A549 (cell line): ENCODE results near the gene GIMAP7. TPM values are rescaled to one million over a fixed set of nuclear protein-coding genes. Genes with fewer than 3 reads are reported as not detected.
"Not testable (repeated sequence)": the region's sequence is repeated elsewhere in the genome, so short reads cannot be mapped to it uniquely, and the experiment has no call there.

Source experiments
- ATAC-seq, 2 experiments: fragments of 200-7000 bp in 1 of 2; fragments of >200 bp in 1 of 2; cut with Nextera tagmentation in 1 of 2; cut with Tn5 transposase in 1 of 2; 3 replicates each; pipeline versions ENCODE4 v1.8.0 to v1.9.1; 2018 to 2020; ENCODE audit warnings: mild to moderate bottlenecking in 1 of 2, moderate library complexity in 1 of 2
- CTCF ChIA-PET: fragments of 300-600 bp; sonication (Branson Sonifier 250); formaldehyde crosslinking; extraction: SDS; loops from one replicate; lab custom pipeline; 2021; ENCODE audit warnings: antibody characterized with exemption, inconsistent platforms; lab: Yijun Ruan, JAX
- POLR2A ChIA-PET: fragments of 350-600 bp; formaldehyde crosslinking; extraction: SDS; loops from one replicate; lab custom pipeline; 2021; ENCODE audit warnings: antibody characterized with exemption, inconsistent platforms; lab: Yijun Ruan, JAX
- DNase-seq, 2 experiments: peaks; one replicate each; pipeline versions ENCODE4 v3.0.0 to v3.0.0-alpha.2; 2011 to 2016; ENCODE audit warnings: low read depth in 1 of 2, low spot score in 1 of 2
- FAIRE-seq: peaks from 2 replicates; lab custom pipeline; 2011; peaks lifted over from hg19 to GRCh38; lab: Jason Lieb, UNC
- H3K27ac ChIP-seq, 2 experiments: fragments of >200 bp; sonication (Bioruptor Twin); formaldehyde crosslinking; 3 replicates each; pipeline ENCODE4 v1.5.1; 2016 to 2017
- H3K4me1 ChIP-seq: fragments of >200 bp; sonication (Bioruptor Twin); formaldehyde crosslinking; 3 replicates; pipeline ENCODE4 v1.6.1; 2016
- H3K4me2 ChIP-seq: fragments of >200 bp; sonication (Bioruptor Twin); formaldehyde crosslinking; 3 replicates; pipeline ENCODE4 v1.6.1; 2016
- H3K4me3 ChIP-seq: fragments of >200 bp; sonication (Bioruptor Twin); formaldehyde crosslinking; 3 replicates; pipeline ENCODE4 v1.5.1; 2016
- H3K9me3 ChIP-seq: fragments of >200 bp; sonication (Bioruptor Twin); formaldehyde crosslinking; 3 replicates; pipeline ENCODE4 v1.6.1; 2016
- CEBPB ChIP-seq, 2 experiments: fragments of >200 bp in 1 of 2; sonication (Bioruptor Twin) in 1 of 2; formaldehyde crosslinking in 1 of 2; IDR thresholded peaks; 2 replicates each; pipeline ENCODE4 v1.6.1; 2012 to 2016
- EP300 ChIP-seq, 2 experiments: fragments of >200 bp; sonication (Bioruptor Twin); formaldehyde crosslinking; IDR thresholded peaks; 2 replicates in 1 of 2; 3 replicates in 1 of 2; pipeline ENCODE4 v1.6.1; 2016 to 2017
- FOSB ChIP-seq: fragments of 250-450 bp; sonication (Bioruptor Pico); IDR thresholded peaks from 2 replicates; pipeline ENCODE4 v1.5.0; 2020; ENCODE audit warnings: mild to moderate bottlenecking, moderate library complexity
- FOSL2 ChIP-seq, 2 experiments: fragments of 450-650 bp in 1 of 2; fragments of >200 bp in 1 of 2; sonication (Bioruptor Twin) in 1 of 2; formaldehyde crosslinking; IDR thresholded peaks; 2 replicates each; pipeline versions ENCODE4 v1.5.0 to v1.6.1; 2016 to 2020; ENCODE audit warnings: mild to moderate bottlenecking in 1 of 2, moderate library complexity in 1 of 2
- GATA3 ChIP-seq: IDR thresholded peaks from 2 replicates; pipeline ENCODE4 v1.6.1; 2012; ENCODE audit warnings: borderline replicate concordance
- HDAC2 ChIP-seq: fragments of 200-600 bp; sonication (generic); IDR thresholded peaks from 2 replicates; pipeline ENCODE4 v1.6.1; 2016
- HOXA7 ChIP-seq: fragments of 250-450 bp; sonication (Bioruptor Pico); IDR thresholded peaks from 2 replicates; pipeline ENCODE4 v1.5.0; 2020; ENCODE audit warnings: mild to moderate bottlenecking, moderate library complexity
- HOXB5 ChIP-seq: fragments of 250-450 bp; sonication (Bioruptor Pico); IDR thresholded peaks from 2 replicates; pipeline ENCODE4 v1.5.0; 2020; ENCODE audit warnings: mild to moderate bottlenecking, moderate library complexity
- KDM1A ChIP-seq: fragments of 200-600 bp; sonication (generic); IDR thresholded peaks from 2 replicates; pipeline ENCODE4 v1.6.1; 2016; ENCODE audit warnings: low read depth, mild to moderate bottlenecking
- KDM5A ChIP-seq: fragments of 200-600 bp; sonication (generic); IDR thresholded peaks from 2 replicates; pipeline ENCODE4 v1.6.1; 2016; ENCODE audit warnings: antibody characterized with exemption, mild to moderate bottlenecking
- MYC ChIP-seq: IDR thresholded peaks from 2 replicates; pipeline ENCODE4 v1.6.1; 2012; ENCODE audit warnings: mild to moderate bottlenecking, inconsistent platforms, low read length, improper control_type of control experiment, borderline replicate concordance
- NPAS2 ChIP-seq: fragments of 250-450 bp; sonication (Bioruptor Pico); IDR thresholded peaks from 2 replicates; pipeline ENCODE4 v1.8.0; 2022; ENCODE audit warnings: mild to moderate bottlenecking, moderate library complexity, borderline replicate concordance
- PBX3 ChIP-seq: IDR thresholded peaks from 2 replicates; pipeline ENCODE4 v1.6.1; 2012
- POLR2AphosphoS2 ChIP-seq: conservative IDR thresholded peaks from 2 replicates; pipeline ENCODE4 v1.6.1; 2012; ENCODE audit warnings: low read length, improper control_type of control experiment, inconsistent platforms
- RCOR1 ChIP-seq: fragments of 150-350 bp; IDR thresholded peaks from 2 replicates; pipeline ENCODE4 v1.6.1; 2014; ENCODE audit warnings: antibody characterized with exemption, low read length, low read depth
- SREBF2 ChIP-seq: fragments of 450-650 bp; IDR thresholded peaks from 2 replicates; pipeline ENCODE4 v1.6.1; 2014; ENCODE audit warnings: mild to moderate bottlenecking, moderate library complexity
- TP53 ChIP-seq: fragments of 250-450 bp; sonication (Bioruptor Pico); IDR thresholded peaks from 2 replicates; pipeline ENCODE4 v1.5.0; 2021; ENCODE audit warnings: mild to moderate bottlenecking, moderate library complexity
- ZC3H11A ChIP-seq: fragments of 450-650 bp; IDR thresholded peaks from 2 replicates; pipeline ENCODE4 v1.6.1; 2014; ENCODE audit warnings: antibody characterized with exemption, mild to moderate bottlenecking
- ZNF302 ChIP-seq: fragments of 250-450 bp; sonication (Bioruptor Pico); IDR thresholded peaks from 2 replicates; pipeline ENCODE4 v1.9.0; 2021; ENCODE audit warnings: inconsistent platforms, mild to moderate bottlenecking, moderate library complexity
- WGBS: methylation state at CpG from one replicate; pipeline ENCODE4 v1.1.6; 2017; ENCODE audit errors: missing lambda C conversion rate; 5-methylcytosine and 5-hydroxymethylcytosine counted together
- polyA plus RNA-seq, 4 experiments: library from polyadenylated mRNA; depleted of rRNA in 3 of 4; stranded (reverse); fragments of >200 nt; fragmentation: RNase III in 1 of 4; extraction: RNeasy Plus Mini Kit Qiagen cat#74134 plus additional on column Dnase treatment in 1 of 4; gene quantifications; 2 replicates in 3 of 4; 3 replicates in 1 of 4; pipeline ENCODE4 v1.2.3, GENCODE V29; 2011 to 2017
- TF ChIP-seq, protein P1 (sequence below): fragments of 200-600 bp; sonication (generic); IDR thresholded peaks from 2 replicates; pipeline ENCODE4 v1.6.1; 2016; ENCODE audit warnings: antibody characterized with exemption, mild to moderate bottlenecking, moderate library complexity
- TF ChIP-seq, protein P2 (sequence below): fragments of 250-450 bp; sonication (Bioruptor Pico); IDR thresholded peaks from 2 replicates; pipeline ENCODE4 v1.5.0; 2020; ENCODE audit warnings: low read depth, mild to moderate bottlenecking, moderate library complexity
- TF ChIP-seq, protein P3 (sequence below): IDR thresholded peaks from 2 replicates; pipeline ENCODE4 v1.6.1; 2012; ENCODE audit warnings: low read depth, borderline replicate concordance
- TF ChIP-seq, protein P4 (sequence below): fragments of >200 bp; sonication (Bioruptor Twin); formaldehyde crosslinking; IDR thresholded peaks from 2 replicates; pipeline ENCODE4 v1.6.1; 2016

Gene GIMAP7
- polyA plus RNA-seq, 2 of the 4 experiments (the other 2 are of a cell fraction), result not detected

GRCh38 chr7:150520145-150520544 is 5.5 kb downstream of the GIMAP7 start (continued):
- TF ChIP-seq, protein P1, sequence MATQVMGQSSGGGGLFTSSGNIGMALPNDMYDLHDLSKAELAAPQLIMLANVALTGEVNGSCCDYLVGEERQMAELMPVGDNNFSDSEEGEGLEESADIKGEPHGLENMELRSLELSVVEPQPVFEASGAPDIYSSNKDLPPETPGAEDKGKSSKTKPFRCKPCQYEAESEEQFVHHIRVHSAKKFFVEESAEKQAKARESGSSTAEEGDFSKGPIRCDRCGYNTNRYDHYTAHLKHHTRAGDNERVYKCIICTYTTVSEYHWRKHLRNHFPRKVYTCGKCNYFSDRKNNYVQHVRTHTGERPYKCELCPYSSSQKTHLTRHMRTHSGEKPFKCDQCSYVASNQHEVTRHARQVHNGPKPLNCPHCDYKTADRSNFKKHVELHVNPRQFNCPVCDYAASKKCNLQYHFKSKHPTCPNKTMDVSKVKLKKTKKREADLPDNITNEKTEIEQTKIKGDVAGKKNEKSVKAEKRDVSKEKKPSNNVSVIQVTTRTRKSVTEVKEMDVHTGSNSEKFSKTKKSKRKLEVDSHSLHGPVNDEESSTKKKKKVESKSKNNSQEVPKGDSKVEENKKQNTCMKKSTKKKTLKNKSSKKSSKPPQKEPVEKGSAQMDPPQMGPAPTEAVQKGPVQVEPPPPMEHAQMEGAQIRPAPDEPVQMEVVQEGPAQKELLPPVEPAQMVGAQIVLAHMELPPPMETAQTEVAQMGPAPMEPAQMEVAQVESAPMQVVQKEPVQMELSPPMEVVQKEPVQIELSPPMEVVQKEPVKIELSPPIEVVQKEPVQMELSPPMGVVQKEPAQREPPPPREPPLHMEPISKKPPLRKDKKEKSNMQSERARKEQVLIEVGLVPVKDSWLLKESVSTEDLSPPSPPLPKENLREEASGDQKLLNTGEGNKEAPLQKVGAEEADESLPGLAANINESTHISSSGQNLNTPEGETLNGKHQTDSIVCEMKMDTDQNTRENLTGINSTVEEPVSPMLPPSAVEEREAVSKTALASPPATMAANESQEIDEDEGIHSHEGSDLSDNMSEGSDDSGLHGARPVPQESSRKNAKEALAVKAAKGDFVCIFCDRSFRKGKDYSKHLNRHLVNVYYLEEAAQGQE, result no peak
- TF ChIP-seq ZNF302 (no peak), PBX3 (no peak), POLR2AphosphoS2 (no peak), NPAS2 (CRISPR knock-in tag) (no peak)
- TF ChIP-seq, protein P2, sequence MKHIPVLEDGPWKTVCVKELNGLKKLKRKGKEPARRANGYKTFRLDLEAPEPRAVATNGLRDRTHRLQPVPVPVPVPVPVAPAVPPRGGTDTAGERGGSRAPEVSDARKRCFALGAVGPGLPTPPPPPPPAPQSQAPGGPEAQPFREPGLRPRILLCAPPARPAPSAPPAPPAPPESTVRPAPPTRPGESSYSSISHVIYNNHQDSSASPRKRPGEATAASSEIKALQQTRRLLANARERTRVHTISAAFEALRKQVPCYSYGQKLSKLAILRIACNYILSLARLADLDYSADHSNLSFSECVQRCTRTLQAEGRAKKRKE (CRISPR knock-in tag), result no peak

DNA sequence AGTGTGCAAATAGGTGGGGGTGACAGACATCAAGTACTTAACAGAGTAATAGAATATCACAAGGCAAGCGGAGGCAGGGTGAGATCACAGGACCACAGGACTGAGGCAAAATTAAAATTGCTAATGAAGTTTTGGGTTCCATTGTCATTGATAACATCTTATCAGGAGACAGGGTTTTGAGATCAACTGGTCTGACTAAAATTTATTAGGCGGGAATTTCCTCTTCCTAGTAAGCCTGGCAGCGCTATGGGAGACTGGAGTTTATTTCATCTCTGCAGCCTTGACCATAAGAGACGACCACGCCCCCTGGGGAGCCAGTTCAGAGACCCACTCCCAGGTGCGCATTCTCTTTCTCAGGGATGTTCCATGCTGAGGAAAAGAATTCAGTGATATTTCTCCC is 8.3 kb downstream of the GIMAP7 start:
- POLR2A ChIA-PET, H3K4me2 ChIP-seq, DNase-seq, ATAC-seq, H3K4me1 ChIP-seq, FAIRE-seq, CTCF ChIA-PET, H3K27ac ChIP-seq, H3K9me3 ChIP-seq, H3K4me3 ChIP-seq: not testable (repeated sequence)
- WGBS, result 17% methylated on average over 6 of the region's 6 CpGs

DNA sequence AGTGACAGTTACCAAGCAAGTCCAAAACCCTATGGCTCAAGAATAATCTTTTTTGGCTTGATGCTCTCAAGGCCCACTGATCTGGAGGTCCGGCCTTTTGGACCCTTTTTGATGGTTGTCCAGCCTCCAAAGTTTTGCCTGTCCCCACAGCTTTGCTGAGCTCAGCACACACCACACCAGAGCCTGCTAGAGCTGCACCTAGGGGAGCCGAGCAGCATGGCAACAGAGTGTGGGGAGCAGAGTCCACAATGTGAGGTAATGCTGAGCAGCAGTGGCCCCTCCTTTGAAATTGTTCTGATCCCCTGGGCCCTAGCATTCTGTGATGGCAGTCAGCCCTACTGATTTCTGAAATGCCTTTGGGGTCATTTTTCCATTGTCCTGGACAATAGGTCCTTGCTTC is 9.3 kb downstream of the GIMAP7 start:
- no peaks in the 10 kb centered on the region for H3K9me3 ChIP-seq
- no peak for TF ChIP-seq HOXB5 (CRISPR knock-in tag)
- no peak for TF ChIP-seq HDAC2
- no peak for TF ChIP-seq HOXA7 (CRISPR knock-in tag)
- no peak for TF ChIP-seq KDM1A
- TF ChIP-seq FOSB, result no peak
- TF ChIP-seq, protein P3, sequence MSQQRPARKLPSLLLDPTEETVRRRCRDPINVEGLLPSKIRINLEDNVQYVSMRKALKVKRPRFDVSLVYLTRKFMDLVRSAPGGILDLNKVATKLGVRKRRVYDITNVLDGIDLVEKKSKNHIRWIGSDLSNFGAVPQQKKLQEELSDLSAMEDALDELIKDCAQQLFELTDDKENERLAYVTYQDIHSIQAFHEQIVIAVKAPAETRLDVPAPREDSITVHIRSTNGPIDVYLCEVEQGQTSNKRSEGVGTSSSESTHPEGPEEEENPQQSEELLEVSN, result no peak
- TF ChIP-seq SREBF2, result no peak
- TF ChIP-seq POLR2AphosphoS2, result no peak
- no peak for TF ChIP-seq RCOR1
- no peak for TF ChIP-seq GATA3
- no peak for TF ChIP-seq CEBPB (IDR thresholded peaks at IDR 0.05)
- TF ChIP-seq, protein P4, sequence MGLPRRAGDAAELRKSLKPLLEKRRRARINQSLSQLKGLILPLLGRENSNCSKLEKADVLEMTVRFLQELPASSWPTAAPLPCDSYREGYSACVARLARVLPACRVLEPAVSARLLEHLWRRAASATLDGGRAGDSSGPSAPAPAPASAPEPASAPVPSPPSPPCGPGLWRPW, result no peak
- no peak for TF ChIP-seq ZC3H11A
- TF ChIP-seq, protein P2 (CRISPR knock-in tag), result no peak
- TF ChIP-seq KDM5A, result no peak
- no peak for TF ChIP-seq TP53 (CRISPR knock-in tag)
- TF ChIP-seq FOSL2 (IDR thresholded peaks at IDR 0.05), result no peak
- no peak for TF ChIP-seq FOSL2 (CRISPR knock-in tag; IDR thresholded peaks at IDR 0.05)
- no peak for TF ChIP-seq MYC
- TF ChIP-seq EP300 (IDR thresholded peaks at IDR 0.05), result no peak
- no peak for ATAC-seq
- 0% methylated on average over 2 of the region's 2 CpGs for WGBS
- no peak overlapping the region for H3K27ac ChIP-seq
- ChIA-PET POLR2A (no interaction called here), CTCF (no interaction called here)
- no peak overlapping the region for H3K4me3 ChIP-seq
- H3K4me1 ChIP-seq, result no peaks in the 10 kb centered on the region
- no peak for FAIRE-seq
- no peak overlapping the region for H3K4me2 ChIP-seq
- no peak for DNase-seq
